Measurements from ENCODE around the gene NSUN6. TPM values are rescaled to one million over a fixed set of nuclear protein-coding genes. Genes with fewer than 3 reads are reported as not detected.

NSUN6 gene
- polyA plus RNA-seq, 3 donors = 1.2 to 5.1 (median 3.1) TPM

DNA sequence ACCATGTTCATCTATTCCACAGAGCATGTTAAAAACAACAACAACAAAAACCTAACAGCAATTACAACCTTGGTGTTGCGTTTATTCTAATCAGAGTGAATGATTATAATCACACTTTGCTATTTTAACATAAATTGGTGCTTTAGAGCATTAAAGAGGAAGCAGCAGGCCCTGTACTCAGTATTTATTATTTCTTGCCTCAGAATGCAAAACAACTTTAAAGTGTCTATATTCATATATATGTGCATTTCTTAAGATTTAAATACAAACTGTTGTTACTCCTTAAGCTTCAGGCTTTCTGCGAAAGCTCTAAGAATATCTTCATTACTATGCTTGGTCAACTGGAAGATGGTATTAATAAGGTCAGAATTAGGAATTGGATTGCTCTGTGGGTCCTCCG lies 29.4 kb upstream of the NSUN6 start:
- TF ChIP-seq, protein P1, sequence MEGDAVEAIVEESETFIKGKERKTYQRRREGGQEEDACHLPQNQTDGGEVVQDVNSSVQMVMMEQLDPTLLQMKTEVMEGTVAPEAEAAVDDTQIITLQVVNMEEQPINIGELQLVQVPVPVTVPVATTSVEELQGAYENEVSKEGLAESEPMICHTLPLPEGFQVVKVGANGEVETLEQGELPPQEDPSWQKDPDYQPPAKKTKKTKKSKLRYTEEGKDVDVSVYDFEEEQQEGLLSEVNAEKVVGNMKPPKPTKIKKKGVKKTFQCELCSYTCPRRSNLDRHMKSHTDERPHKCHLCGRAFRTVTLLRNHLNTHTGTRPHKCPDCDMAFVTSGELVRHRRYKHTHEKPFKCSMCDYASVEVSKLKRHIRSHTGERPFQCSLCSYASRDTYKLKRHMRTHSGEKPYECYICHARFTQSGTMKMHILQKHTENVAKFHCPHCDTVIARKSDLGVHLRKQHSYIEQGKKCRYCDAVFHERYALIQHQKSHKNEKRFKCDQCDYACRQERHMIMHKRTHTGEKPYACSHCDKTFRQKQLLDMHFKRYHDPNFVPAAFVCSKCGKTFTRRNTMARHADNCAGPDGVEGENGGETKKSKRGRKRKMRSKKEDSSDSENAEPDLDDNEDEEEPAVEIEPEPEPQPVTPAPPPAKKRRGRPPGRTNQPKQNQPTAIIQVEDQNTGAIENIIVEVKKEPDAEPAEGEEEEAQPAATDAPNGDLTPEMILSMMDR (IDR thresholded peaks at IDR 0.05) = no peak
- H3K36me3 Mint-ChIP-seq = peaks cover 17 to 23% of the 10 kb centered on the region in 2 donors
- no peaks in the 10 kb centered on the region for H3K4me1 Mint-ChIP-seq
- no peak overlapping the region for H3K9ac ChIP-seq (ENCODE audit: insufficient read depth, low read length, poor library complexity, severe bottlenecking)
- H3K27me3 ChIP-seq (ENCODE audit: control insufficient read depth in 2 of 2, insufficient read depth in 2 of 2, low read length in 2 of 2) = no peaks in the 10 kb centered on the region
- no peak overlapping the region for H3K4me2 ChIP-seq (replicated peaks; ENCODE audit: extremely low read depth, low read length, poor library complexity, severe bottlenecking)
- H3K27ac Mint-ChIP-seq = no peak overlapping the region
- H3K79me2 ChIP-seq (ENCODE audit: insufficient read depth, low read length) = no peaks in the 10 kb centered on the region
- no peaks in the 10 kb centered on the region for H4K20me1 ChIP-seq (ENCODE audit: insufficient read depth, low read length)
- no peak overlapping the region for H3K4me3 Mint-ChIP-seq
- peaks cover 0 to 3% (median 0%) of the 10 kb centered on the region in 3 donors for H3K27me3 Mint-ChIP-seq (ENCODE audit: low read depth in 3 of 3)
- intact Hi-C loops (cut with micrococcal nuclease) = no loop called here
- DNase-seq = no peak
- H3K27ac ChIP-seq (ENCODE audit: low read depth in 1 of 2, low read length in 2 of 2) = no peak overlapping the region
- no peak overlapping the region for H2AFZ ChIP-seq (ENCODE audit: insufficient read depth, low read depth, low read length, poor library complexity, severe bottlenecking)
- H3K36me3 ChIP-seq (replicated peaks in 1 of 2; ENCODE audit: control insufficient read depth in 1 of 2, insufficient read depth in 2 of 2, low read length in 2 of 2) = peaks cover 4 to 19% of the 10 kb centered on the region in 2 donors
- no peaks in the 10 kb centered on the region for H3K9me3 ChIP-seq (replicated peaks in 1 of 2; ENCODE audit: control insufficient read depth in 1 of 2, insufficient read depth in 1 of 2, low read length in 2 of 2)
- no peak overlapping the region for H3K4me3 ChIP-seq (replicated peaks in 1 of 3; ENCODE audit: low read depth in 2 of 3, low read length in 3 of 3)
- H3K9me3 Mint-ChIP-seq = no peaks in the 10 kb centered on the region
- no peaks in the 10 kb centered on the region for H3K4me1 ChIP-seq (ENCODE audit: control insufficient read depth in 1 of 2, insufficient read depth in 2 of 2, low read length in 2 of 2)
- no CpG with 5 or more reads among the region's 3 CpGs for WGBS (ENCODE audit: insufficient coverage)

DNA sequence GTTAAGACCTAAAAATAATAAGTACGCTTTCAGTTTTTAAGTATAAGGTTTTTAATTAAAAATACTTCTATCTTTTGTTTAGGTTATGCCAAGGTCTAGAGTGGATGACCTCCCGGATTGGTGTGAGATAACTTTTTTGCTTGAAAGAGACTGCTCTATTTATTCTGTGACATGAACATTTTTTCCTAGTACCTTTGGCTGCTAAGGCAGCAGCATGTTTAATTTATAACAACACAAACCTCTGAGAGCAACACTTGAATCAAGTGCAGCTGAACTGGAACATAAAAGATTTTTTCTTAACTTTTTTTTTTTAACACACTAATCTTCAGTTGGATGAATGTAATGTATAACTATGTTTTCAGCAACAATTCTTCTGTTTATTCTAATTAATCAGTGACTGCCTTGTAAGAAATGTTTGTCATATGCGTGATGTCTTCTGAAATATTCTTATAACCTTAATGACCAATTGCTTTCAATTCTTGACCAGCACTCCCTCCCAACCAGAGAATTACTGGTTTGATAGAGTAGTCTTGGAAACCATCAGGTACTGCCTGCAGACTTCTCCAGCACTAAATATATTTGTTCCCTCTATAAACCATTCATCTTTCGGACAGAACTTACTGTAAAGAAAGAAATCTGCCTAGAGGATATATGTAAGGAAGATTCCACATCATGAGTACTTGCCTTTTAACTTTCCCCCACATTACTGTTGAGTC lies 23.9 kb upstream of the NSUN6 start:
- no peak overlapping the region for H3K4me3 Mint-ChIP-seq
- peaks cover 51 to 52% of the 10 kb centered on the region in 2 donors for H3K36me3 Mint-ChIP-seq
- H3K36me3 ChIP-seq (replicated peaks in 1 of 2; ENCODE audit: control insufficient read depth in 1 of 2, insufficient read depth in 2 of 2, low read length in 2 of 2) = peaks cover 36 to 74% of the 10 kb centered on the region in 2 donors
- H3K4me1 Mint-ChIP-seq = no peaks in the 10 kb centered on the region
- no peak for DNase-seq
- no peaks in the 10 kb centered on the region for H4K20me1 ChIP-seq (ENCODE audit: insufficient read depth, low read length)
- no peak overlapping the region for H3K27ac ChIP-seq (ENCODE audit: low read depth in 1 of 2, low read length in 2 of 2)
- H3K9me3 ChIP-seq (replicated peaks in 1 of 2; ENCODE audit: control insufficient read depth in 1 of 2, insufficient read depth in 1 of 2, low read length in 2 of 2) = no peaks in the 10 kb centered on the region
- H3K4me2 ChIP-seq (replicated peaks; ENCODE audit: extremely low read depth, low read length, poor library complexity, severe bottlenecking) = no peak overlapping the region
- no CpG with 5 or more reads among the region's 4 CpGs for WGBS (ENCODE audit: insufficient coverage)
- TF ChIP-seq, protein P1 (IDR thresholded peaks at IDR 0.05) = no peak
- H3K4me1 ChIP-seq (ENCODE audit: control insufficient read depth in 1 of 2, insufficient read depth in 2 of 2, low read length in 2 of 2) = no peaks in the 10 kb centered on the region
- H3K27ac Mint-ChIP-seq = no peak overlapping the region
- no peak overlapping the region for H3K9ac ChIP-seq (ENCODE audit: insufficient read depth, low read length, poor library complexity, severe bottlenecking)
- no peaks in the 10 kb centered on the region for H3K27me3 Mint-ChIP-seq (ENCODE audit: low read depth in 3 of 3)
- no peak overlapping the region for H2AFZ ChIP-seq (ENCODE audit: insufficient read depth, low read depth, low read length, poor library complexity, severe bottlenecking)
- no peaks in the 10 kb centered on the region for H3K79me2 ChIP-seq (ENCODE audit: insufficient read depth, low read length)
- intact Hi-C loops (cut with micrococcal nuclease) = no loop called here
- H3K4me3 ChIP-seq (replicated peaks in 1 of 3; ENCODE audit: low read depth in 2 of 3, low read length in 3 of 3) = no peak overlapping the region
- no peaks in the 10 kb centered on the region for H3K9me3 Mint-ChIP-seq
- no peaks in the 10 kb centered on the region for H3K27me3 ChIP-seq (ENCODE audit: control insufficient read depth in 2 of 2, insufficient read depth in 2 of 2, low read length in 2 of 2)
